ENCODE measurements around the gene ANKRD13B.
"Not testable (repeated sequence)": the region's sequence is repeated elsewhere in the genome, so short reads cannot be mapped to it uniquely, and the experiment has no call there.

Gene ANKRD13B

GRCh38 chr17:29557085-29557738 lies 35.7 kb upstream of the ANKRD13B start:
- no peak for FAIRE-seq
- DNase-seq (ENCODE audit: insufficient read length, low spot score), result no peak
- TF ChIP-seq CTCF (IDR thresholded peaks at IDR 0.05; ENCODE audit: insufficient read depth, missing control alignments), result no peak

DNA sequence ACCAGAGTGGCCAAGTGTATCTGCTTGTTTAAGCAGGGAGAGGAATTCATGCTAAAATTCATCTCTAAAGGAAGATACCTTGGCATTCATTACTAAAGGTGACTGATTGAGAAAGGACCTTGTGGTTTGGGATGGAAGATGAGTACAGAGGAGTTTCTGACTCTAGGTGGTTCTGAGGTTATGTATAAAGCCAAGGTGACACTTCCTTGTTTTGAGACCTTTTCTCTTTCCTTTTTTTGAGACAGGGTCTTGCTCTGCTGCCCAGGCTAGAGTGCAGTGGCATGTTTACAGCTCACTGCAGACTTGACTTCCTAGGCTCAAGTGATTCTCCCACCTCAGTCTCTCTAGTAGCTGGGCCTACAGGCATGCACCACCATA lies 35.2 kb upstream of the ANKRD13B start:
- no peak for DNase-seq (ENCODE audit: insufficient read length, low spot score)
- FAIRE-seq, result no peak
- no peak for TF ChIP-seq CTCF (IDR thresholded peaks at IDR 0.05; ENCODE audit: insufficient read depth, missing control alignments)

DNA sequence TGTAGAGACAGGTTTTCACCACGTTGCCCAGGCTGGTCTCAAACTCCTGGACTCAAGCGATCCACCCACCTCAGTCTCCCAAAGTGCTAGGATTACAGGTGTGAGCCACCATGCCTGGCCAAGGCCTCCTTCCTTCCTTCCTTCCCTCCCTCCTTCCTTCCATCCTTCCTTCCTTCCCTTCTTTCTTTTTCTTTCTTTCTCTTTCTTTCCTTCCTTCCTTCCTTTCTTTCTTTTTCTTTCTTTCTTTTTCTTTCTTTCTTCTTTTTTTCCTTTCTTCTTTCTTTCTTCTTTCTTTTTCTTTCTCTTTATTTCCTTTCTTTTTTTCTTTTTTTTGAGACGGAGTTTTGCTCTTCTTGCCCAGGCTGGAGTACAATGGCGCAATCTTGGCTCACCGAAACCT lies 34.8 kb upstream of the ANKRD13B start:
- not testable (repeated sequence) for DNase-seq (ENCODE audit: insufficient read length, low spot score); FAIRE-seq

- no peak for FAIRE-seq
- TF ChIP-seq CTCF (IDR thresholded peaks at IDR 0.05; ENCODE audit: insufficient read depth, missing control alignments), result no peak
- DNase-seq (ENCODE audit: insufficient read length, low spot score), result no peak
These were observed 33.3 kb upstream of the ANKRD13B start for GRCh38 chr17:29559640-29560039.

DNA sequence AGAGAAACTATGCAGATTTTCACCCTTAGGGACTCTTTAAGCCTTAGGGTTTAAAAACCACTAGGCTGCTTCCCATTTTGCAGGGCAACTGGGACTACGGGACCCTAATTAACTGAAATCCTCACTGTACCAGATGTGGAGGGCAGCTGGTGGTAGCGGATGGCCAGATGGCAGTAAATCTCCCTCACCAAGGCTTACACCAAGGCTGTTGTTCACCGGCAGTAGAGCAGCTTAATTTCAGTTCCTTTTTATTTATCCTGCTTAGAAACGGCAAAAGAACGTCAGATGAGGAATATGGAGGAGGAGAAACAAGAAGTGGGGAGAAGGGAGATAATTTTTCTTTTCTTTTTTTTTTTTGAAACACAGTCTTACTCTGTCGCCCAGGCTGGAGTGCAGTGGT lies 32.6 kb upstream of the ANKRD13B start:
- TF ChIP-seq CTCF (IDR thresholded peaks at IDR 0.05; ENCODE audit: insufficient read depth, missing control alignments), result no peak
- FAIRE-seq, result peak; percentile 80
- DNase-seq (ENCODE audit: insufficient read length, low spot score), result peak; percentile 87

DNA sequence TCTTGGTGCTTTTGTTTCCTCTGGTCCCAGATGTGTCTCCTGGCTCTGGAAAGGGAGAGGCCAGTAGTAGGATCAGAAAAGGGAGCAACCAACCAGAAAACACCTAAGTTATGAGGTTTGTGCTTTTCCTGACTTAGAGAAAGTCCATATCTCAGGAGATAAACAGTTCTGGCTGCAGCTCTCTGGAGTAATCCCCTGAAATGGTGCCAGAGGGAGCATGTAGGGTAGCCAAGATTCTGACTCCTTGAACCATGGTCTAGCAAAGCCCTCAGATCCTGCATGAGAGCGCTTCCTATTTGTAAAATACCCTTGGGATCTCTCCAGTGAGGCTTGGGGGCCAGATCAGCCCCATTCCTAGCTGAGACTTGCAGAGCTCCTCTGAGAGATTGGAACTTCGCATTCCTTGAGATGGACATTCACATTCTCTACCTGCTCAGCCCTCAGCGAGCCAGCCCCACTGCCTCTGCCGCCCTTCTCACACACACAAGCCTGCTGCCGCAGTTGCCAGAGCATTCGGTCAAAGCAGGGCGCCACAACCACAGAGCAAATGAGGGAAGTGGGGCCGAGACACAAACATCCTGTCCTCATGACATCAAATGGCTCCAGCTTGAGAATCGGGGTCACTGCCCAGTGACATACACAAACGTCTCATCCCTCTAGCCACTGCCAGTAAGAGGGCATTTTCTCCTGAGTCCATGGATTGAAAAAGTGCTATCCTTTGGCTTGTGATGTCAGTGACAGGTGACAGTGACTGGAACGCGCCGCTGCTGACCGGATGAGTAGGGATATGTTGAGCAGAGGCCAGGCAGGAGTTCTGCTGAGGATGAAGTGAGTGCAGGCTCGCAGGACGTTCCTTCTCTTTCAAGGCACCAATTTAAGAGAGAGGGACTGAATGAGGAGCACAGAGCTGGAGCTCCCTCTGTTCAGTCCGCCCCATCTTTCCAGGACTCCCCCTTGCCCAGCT lies 31.1 kb upstream of the ANKRD13B start:
- FAIRE-seq (no peak), DNase-seq (ENCODE audit: insufficient read length, low spot score) (no peak)

GRCh38 chr17:29562615-29563014 lies 30.3 kb upstream of the ANKRD13B start:
- TF ChIP-seq CTCF (IDR thresholded peaks at IDR 0.05; ENCODE audit: insufficient read depth, missing control alignments), result no peak
- FAIRE-seq, result no peak
- DNase-seq (ENCODE audit: insufficient read length, low spot score), result no peak

More for the DNA sequence above, 31.1 kb upstream of the ANKRD13B start:
- no peak for TF ChIP-seq CTCF (IDR thresholded peaks at IDR 0.05; ENCODE audit: insufficient read depth, missing control alignments)
